Progenitor cell of endocrine pancreas (in vitro differentiated cells): ENCODE data around the gene SPC24. TPM values are rescaled to one million over a fixed set of nuclear protein-coding genes. Genes with fewer than 3 reads are reported as not detected.
"Not testable (repeated sequence)": the region's sequence is repeated elsewhere in the genome, so short reads cannot be mapped to it uniquely, and the experiment has no call there.

Source experiments
- DNase-seq: peaks from one replicate; pipeline ENCODE4 v3.0.0; 2021; ENCODE audit warnings: low spot score; ENCODE audit not compliant: unreplicated experiment
- H3K27ac Mint-ChIP-seq: 2 replicates; pipeline ENCODE4 v1.8.0; 2021; ENCODE audit warnings: mild to moderate bottlenecking, moderate library complexity, mixed read lengths
- H3K27me3 Mint-ChIP-seq: 2 replicates; pipeline ENCODE4 v1.8.0; 2021; ENCODE audit warnings: mixed read lengths
- H3K36me3 Mint-ChIP-seq: 2 replicates; pipeline ENCODE4 v1.8.0; 2022; ENCODE audit warnings: mixed read lengths; ENCODE audit not compliant: insufficient read depth
- H3K4me1 Mint-ChIP-seq: 2 replicates; pipeline ENCODE4 v1.8.0; 2021; ENCODE audit warnings: low read depth, mixed read lengths
- H3K4me3 Mint-ChIP-seq: 2 replicates; pipeline ENCODE4 v1.8.0; 2021; ENCODE audit warnings: low read depth, mild to moderate bottlenecking, moderate library complexity, mixed read lengths
- H3K9me3 Mint-ChIP-seq: 2 replicates; pipeline ENCODE4 v1.8.0; 2021; ENCODE audit warnings: low read depth, mixed read lengths
- microRNA-seq: library from miRNA; unstranded; fragments of <30 nt; microRNA quantifications from one replicate; pipeline ENCODE4 v1.1.0, GENCODE V29; 2020; ENCODE audit warnings: borderline number of aligned reads; ENCODE audit not compliant: unreplicated experiment
- total RNA-seq: library from RNA; stranded (reverse); gene quantifications from 2 replicates; pipeline ENCODE4 v1.2.1, GENCODE V29; 2021
- TF ChIP-seq, protein P1 (sequence below): fragments of 200-600 bp; sonication (generic); IDR thresholded peaks from one replicate; pipeline ENCODE4 v1.5.0; 2021; ENCODE audit warnings: antibody characterized with exemption, mild to moderate bottlenecking; ENCODE audit not compliant: unreplicated experiment

The SPC24 gene
- total RNA-seq, 1 donor from 2014 or later: 24.3 TPM

DNA sequence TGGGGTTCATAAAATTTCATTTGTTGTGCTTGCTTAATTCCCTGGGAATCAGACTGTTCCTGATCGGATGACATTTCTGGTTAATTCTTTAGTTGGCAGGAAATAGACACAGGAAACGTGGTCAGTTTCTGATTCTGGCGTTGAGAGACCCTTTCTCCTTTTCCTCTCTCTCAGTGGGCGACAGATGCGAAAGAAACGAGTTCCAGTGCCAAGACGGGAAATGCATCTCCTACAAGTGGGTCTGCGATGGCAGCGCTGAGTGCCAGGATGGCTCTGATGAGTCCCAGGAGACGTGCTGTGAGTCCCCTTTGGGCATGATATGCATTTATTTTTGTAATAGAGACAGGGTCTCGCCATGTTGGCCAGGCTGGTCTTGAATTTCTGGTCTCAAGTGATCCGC lies 55.5 kb downstream of the SPC24 start:
- Mint-ChIP-seq H3K36me3 (peaks cover 27% of the 10 kb centered on the region), H3K9me3 (no peaks in the 10 kb centered on the region)

DNA sequence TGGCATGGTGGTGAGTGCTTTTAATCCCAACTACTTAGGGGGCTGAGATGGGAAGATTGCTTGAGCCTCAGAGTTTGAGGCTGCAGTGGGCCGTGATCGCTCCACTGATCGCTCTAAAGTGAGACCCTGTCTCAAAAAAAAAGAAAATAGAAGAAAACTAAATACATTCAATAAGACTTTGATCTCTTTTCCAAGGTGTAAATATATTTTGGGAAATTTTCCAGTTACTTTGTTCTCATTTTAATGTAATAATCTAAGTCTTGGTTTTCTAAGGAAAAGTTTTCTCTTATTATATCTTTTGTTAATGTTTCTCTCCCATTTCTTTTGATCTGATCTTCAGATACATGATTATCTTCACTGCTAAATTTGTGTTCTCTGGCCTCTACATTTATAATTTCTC lies 56.7 kb downstream of the SPC24 start:
- Mint-ChIP-seq H3K4me1 (peaks cover 11% of the 10 kb centered on the region), H3K36me3 (peaks cover 30% of the 10 kb centered on the region), H3K9me3 (no peaks in the 10 kb centered on the region), H3K27ac (peak overlapping the region; percentile 62), H3K4me3 (no peak overlapping the region), H3K27me3 (no peaks in the 10 kb centered on the region)
- DNase-seq: no peak
- TF ChIP-seq, protein P1, sequence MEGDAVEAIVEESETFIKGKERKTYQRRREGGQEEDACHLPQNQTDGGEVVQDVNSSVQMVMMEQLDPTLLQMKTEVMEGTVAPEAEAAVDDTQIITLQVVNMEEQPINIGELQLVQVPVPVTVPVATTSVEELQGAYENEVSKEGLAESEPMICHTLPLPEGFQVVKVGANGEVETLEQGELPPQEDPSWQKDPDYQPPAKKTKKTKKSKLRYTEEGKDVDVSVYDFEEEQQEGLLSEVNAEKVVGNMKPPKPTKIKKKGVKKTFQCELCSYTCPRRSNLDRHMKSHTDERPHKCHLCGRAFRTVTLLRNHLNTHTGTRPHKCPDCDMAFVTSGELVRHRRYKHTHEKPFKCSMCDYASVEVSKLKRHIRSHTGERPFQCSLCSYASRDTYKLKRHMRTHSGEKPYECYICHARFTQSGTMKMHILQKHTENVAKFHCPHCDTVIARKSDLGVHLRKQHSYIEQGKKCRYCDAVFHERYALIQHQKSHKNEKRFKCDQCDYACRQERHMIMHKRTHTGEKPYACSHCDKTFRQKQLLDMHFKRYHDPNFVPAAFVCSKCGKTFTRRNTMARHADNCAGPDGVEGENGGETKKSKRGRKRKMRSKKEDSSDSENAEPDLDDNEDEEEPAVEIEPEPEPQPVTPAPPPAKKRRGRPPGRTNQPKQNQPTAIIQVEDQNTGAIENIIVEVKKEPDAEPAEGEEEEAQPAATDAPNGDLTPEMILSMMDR: no peak

More for the DNA sequence above, 55.5 kb downstream of the SPC24 start:
- Mint-ChIP-seq H3K27ac (no peak overlapping the region), H3K4me1 (peaks cover 3% of the 10 kb centered on the region), H3K27me3 (no peaks in the 10 kb centered on the region), H3K4me3 (no peak overlapping the region)
- DNase-seq: no peak
- TF ChIP-seq, protein P1: no peak

DNA sequence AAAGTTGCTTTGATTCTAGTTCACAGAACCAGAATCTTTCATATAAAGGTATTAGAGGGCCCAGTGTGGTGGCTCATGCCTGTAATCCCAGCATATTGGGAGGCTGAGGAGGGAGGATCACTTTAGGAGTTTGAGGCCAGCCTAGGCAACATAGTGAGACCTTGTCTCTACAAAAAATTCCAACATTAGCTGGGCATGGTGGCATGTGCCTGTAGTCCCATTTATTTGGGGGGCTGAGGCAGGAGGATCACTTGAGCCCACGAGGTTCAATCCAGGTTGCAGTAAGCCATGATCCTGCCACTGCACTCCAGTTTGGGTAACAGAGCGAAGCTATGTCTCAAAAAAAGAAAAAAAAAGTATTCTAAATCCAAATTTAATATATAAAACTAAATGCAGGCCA lies 57.3 kb downstream of the SPC24 start:
- Mint-ChIP-seq H3K4me3 (no peak overlapping the region), H3K9me3 (no peaks in the 10 kb centered on the region), H3K4me1 (peaks cover 11% of the 10 kb centered on the region), H3K36me3 (peaks cover 28% of the 10 kb centered on the region), H3K27me3 (no peaks in the 10 kb centered on the region), H3K27ac (no peak overlapping the region)
- no peak for DNase-seq
- TF ChIP-seq, protein P1: no peak

DNA sequence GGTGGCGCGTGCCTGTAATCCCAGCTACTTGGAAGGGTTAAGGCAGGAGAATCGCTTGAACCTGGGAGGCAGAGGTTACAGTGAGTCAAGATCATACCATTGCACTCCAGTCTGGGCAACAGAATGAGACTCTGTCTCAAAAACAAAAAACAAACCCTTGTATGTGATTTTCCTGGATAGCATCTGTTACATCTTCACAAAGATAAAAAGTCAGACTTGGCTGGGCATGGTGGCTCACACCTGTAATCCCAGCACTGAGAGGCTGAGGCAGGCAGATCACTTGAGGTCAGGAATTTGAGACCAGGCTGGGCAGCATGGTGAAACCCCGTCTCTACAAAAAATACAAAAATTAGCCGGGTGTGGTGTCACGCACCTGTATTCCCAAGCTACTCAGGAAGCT lies 58.2 kb downstream of the SPC24 start:
- DNase-seq, H3K9me3 Mint-ChIP-seq, H3K27me3 Mint-ChIP-seq, H3K4me3 Mint-ChIP-seq, H3K27ac Mint-ChIP-seq: not testable (repeated sequence)
- Mint-ChIP-seq H3K36me3 (peaks cover 23% of the 10 kb centered on the region), H3K4me1 (peaks cover 14% of the 10 kb centered on the region)

DNA sequence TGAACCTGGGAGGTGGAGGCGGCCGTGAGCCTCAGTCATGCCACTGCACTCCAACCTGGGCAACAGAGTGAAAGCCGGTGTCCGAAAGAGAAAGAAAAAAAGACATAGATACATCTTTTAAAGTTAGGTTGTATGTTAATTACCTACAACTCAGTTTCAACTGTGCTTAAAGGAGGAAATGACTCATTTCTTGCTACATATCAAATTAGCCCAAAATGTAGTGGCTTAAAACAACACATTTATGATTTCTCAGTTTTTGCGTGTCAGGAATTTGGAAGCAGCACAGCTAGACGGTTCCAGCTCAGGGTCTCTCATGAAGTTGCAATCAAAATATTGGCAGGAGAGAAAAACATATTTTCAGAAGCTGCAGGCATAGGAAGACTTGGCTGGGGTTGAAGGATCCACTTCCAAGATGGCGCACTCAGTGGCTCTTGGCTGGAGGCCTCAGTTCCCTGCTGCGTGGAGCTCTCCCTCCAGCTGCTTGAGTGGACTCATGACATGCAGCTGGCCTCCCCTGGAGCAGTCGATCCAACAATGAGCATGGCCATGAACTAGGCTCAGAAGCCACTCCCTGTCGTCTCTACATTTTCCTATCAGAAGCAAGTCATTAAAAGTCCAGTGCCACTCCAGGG lies 59.3 kb downstream of the SPC24 start:
- TF ChIP-seq, protein P1: no peak
- peaks cover 23% of the 10 kb centered on the region for H3K36me3 Mint-ChIP-seq
- no peaks in the 10 kb centered on the region for H3K9me3 Mint-ChIP-seq
- H3K4me1 Mint-ChIP-seq: peaks cover 19% of the 10 kb centered on the region
- H3K27ac Mint-ChIP-seq: peak overlapping the region; percentile 77
- no peaks in the 10 kb centered on the region for H3K27me3 Mint-ChIP-seq
- H3K4me3 Mint-ChIP-seq: no peak overlapping the region
- DNase-seq: no peak

Small RNAs within 50 kb of the gene (microRNA-seq; reads per million reads assigned to microRNA genes)
- 4.2 reads per million for gene MIR6886

Other genes starting within 250 kb of the SPC24 start
- 49.1 and 53.3 TPM in 2 replicates for gene YIPF2, start 227.1 kb downstream of the SPC24 start, total RNA-seq
- 25.6 and 29.4 TPM in 2 replicates for gene TIMM29, start 227.0 kb downstream of the SPC24 start, total RNA-seq
- gene SMARCA4, start 194.8 kb downstream of the SPC24 start, total RNA-seq: 327 and 334 TPM in 2 replicates
- gene LDLR, start 66.3 kb downstream of the SPC24 start, total RNA-seq: 67.3 and 73.2 TPM in 2 replicates
- 27.6 and 29.1 TPM in 2 replicates for gene KANK2, start 41.8 kb upstream of the SPC24 start, total RNA-seq
- not detected in 2 replicates for gene ANGPTL8, start 83.8 kb upstream of the SPC24 start, total RNA-seq
- 88.0 and 89.1 TPM in 2 replicates for gene DOCK6, start 106.7 kb upstream of the SPC24 start, total RNA-seq
- not detected in 2 replicates for gene TSPAN16, start 140.4 kb upstream of the SPC24 start, total RNA-seq
- gene RAB3D, start 183.9 kb upstream of the SPC24 start, total RNA-seq: 40.7 and 43.9 TPM in 2 replicates
- 49.8 and 51.1 TPM in 2 replicates for gene TMEM205, start 190.5 kb upstream of the SPC24 start, total RNA-seq
- 25.0 and 27.6 TPM in 2 replicates for gene CCDC159, start 190.7 kb upstream of the SPC24 start, total RNA-seq
- 7.9 and 10.1 TPM in 2 replicates for gene PLPPR2, start 199.7 kb upstream of the SPC24 start, total RNA-seq
- 3.2 and 3.3 TPM in 2 replicates for gene SWSAP1, start 218.9 kb upstream of the SPC24 start, total RNA-seq
- 53.6 and 56.7 TPM in 2 replicates for gene EPOR, start 228.5 kb upstream of the SPC24 start, total RNA-seq